NCI-H2081 (cell line): ENCODE results near the gene SPRR1B.
"Not testable (repeated sequence)": the region's sequence is repeated elsewhere in the genome, so short reads cannot be mapped to it uniquely, and the experiment has no call there.

ENCODE experiments used
- DNase-seq, 2 experiments: peaks; one replicate each; lab custom pipeline; 2025; lab: John Stamatoyannopoulos, UW

The SPRR1B gene

DNA sequence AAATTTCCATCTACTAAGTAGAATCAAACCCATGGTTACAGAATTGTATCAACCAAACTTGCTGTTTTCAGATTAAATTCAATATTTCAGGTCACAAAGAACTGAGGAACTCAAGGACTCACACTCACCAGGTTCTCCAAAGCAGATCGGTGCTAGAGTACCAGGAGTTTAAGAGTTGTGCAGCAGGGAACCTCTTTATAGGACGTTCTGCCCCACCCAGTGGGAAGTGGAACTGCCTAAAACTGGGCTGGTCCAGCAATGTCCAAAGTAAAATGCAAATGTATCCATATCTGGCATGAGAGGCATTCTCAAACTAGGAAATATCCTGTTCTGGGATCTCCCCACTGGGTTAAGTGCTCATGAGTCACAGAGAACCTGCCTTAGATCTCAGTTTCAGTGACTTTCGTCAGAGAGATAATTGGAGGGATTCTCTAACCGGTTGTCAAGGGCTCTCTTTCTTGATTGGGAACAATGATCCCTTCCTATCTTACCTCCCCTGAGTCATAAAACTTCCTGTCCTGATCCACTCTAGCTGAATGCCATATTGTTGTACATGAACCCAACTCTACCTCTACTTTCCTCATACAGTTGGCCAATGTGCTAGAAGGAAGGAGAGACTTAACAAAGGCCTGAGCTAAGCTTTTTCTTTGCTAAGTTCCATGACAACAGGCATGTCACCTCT lies 10.1 kb downstream of the SPRR1B start, which contains the start of gene SPRR2D:
TSS of gene SPRR2D (minus strand) at position 171 of the 682 bp plus-strand sequence. CDS start 774 bp downstream, outside the sequence.
- no peak for DNase-seq

- no peak for DNase-seq
Measured at GRCh38 chr1:153049211-153049610, 18.2 kb downstream of the SPRR1B start.

- DNase-seq, result not testable (repeated sequence)
Measured at GRCh38 chr1:153056111-153056510, 25.1 kb downstream of the SPRR1B start.

GRCh38 chr1:153057375-153057774 lies 26.4 kb downstream of the SPRR1B start, which contains the start of gene SPRR2A:
TSS of gene SPRR2A (minus strand) at chr1:153057512. CDS start at chr1:153056735, 777 bp downstream.
- no peak for DNase-seq

GRCh38 chr1:153058154-153058553 lies 27.2 kb downstream of the SPRR1B start:
- no peak for DNase-seq

- DNase-seq, result no peak
Measured at GRCh38 chr1:153058826-153059784, 28.1 kb downstream of the SPRR1B start.

GRCh38 chr1:153070243-153070642 lies 39.2 kb downstream of the SPRR1B start:
- no peak for DNase-seq

DNA sequence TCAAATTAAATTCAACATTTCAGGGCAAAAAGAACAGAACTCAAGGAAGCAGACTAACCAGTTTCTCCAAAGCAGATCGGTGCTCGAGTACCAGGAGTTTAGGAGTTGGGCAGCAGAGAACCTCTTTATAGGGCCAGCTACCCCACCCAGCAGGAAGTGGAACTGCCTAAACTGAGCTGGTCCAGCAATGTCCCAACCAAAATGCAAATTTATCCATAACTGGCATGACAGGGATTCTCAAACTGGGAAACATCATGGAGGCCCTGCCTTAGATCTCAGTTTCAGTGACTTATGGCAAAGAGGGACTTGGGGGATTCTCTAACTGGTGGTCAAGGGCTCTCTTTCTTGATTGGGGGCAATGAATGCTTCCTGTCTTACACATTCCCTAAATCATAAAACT lies 40.5 kb downstream of the SPRR1B start, which contains the start of gene SPRR2B:
TSS of gene SPRR2B (minus strand) at position 101 of the 400 bp plus-strand sequence. CDS start 772 bp downstream, outside the sequence.
- no peak for DNase-seq

DNA sequence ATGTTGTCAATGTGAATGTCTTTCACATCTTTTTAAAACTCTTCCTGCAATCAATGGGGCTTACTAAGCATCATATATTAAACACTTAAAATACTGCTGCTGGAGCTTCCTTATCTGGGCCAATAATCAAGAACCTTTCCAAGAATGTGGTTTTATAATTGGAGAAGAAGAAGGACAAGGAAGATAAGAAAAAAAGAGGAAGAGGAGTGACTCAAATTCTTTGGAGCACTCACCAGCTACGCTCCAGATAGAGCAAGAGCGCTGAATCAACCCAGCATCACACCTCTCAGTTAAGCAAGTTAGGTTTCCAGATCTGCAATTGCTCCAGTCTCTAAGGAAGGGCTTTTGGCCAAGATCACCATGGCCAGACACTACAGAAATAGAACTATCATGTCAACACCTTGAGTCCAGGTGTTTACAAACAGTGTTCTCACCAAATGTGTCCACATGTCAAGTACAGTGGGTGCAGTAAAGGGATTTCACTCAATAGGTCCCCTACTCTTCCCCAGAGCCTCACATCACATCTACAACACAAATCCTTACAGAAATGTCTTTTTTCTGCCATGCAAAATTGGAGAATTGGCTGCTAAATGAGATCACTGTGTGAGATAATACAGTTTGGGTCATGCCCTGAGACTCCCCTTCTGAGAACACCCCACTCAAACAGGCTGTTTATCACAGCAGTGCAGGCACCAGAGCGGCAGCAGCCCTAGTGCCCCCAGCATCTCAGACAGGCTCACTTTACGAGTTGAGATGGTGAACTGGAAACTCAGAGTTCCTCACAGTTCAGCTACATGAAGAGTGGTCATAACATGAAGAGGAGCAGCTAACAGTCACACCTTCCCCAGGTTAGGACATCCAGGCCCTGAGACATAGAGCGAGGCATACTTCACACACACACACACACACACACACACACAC lies 42.1 kb downstream of the SPRR1B start:
- DNase-seq, result no peak

- no peak for DNase-seq
Measured at GRCh38 chr1:153081736-153082135, 50.7 kb downstream of the SPRR1B start.
